Placental epithelial cell (primary cell): Measurements from ENCODE around the gene RPL22L1. TPM values are rescaled to one million over a fixed set of nuclear protein-coding genes. Genes with fewer than 3 reads are reported as not detected.

ENCODE experiments used
- total RNA-seq: library from RNA; depleted of rRNA; stranded (reverse); fragments of >200 nt; gene quantifications from 2 replicates; pipeline ENCODE4 v1.2.3, GENCODE V29; 2012

The RPL22L1 gene
- total RNA-seq = 44.0 and 66.8 TPM in 2 replicates

GRCh38 chr3:170869645-170870593, at the start of gene RPL22L1:
Gene RPL22L1 (minus strand): TSS chr3:170870195. CDS start chr3:170870167, 28 bp downstream.

GRCh38 chr3:170908235-170909116, 38.5 kb upstream of the RPL22L1 start, which contains the start of gene EIF5A2:
Gene EIF5A2 (minus strand): TSS chr3:170908637. CDS start chr3:170907806, 831 bp downstream.

Other genes starting within 250 kb of the RPL22L1 start
- 2.4 and 3.0 TPM in 2 replicates for gene EIF5A2, start 38.4 kb upstream of the RPL22L1 start, total RNA-seq
- 0.11 TPM in 1 of 2 replicates, not detected in the other for gene SLC2A2, start 156.5 kb upstream of the RPL22L1 start, total RNA-seq